DND-41 (cell line): ENCODE data around the gene SLC9A7.

ENCODE experiments used
- ATAC-seq: fragments of 200-7000 bp; cut with Tn5 transposase; 3 replicates; pipeline ENCODE4 v1.9.1; 2021; ENCODE audit warnings: low read depth; ENCODE audit not compliant: insufficient read depth
- DNase-seq: peaks from one replicate; pipeline ENCODE4 v3.0.0-alpha.2; 2020
- H2AFZ ChIP-seq: 2 replicates; pipeline ENCODE4 v1.6.0; 2012; ENCODE audit warnings: low read depth, low read length
- H3K27ac ChIP-seq: 2 replicates; pipeline ENCODE4 v1.5.1; 2012; ENCODE audit warnings: low read length, inconsistent platforms
- H3K27me3 ChIP-seq: fragments of 200-600 bp; sonication (generic); 2 replicates; pipeline ENCODE4 v1.6.0; 2012; ENCODE audit warnings: low read length, mild to moderate bottlenecking, inconsistent platforms; ENCODE audit not compliant: insufficient read depth, poor library complexity
- H3K36me3 ChIP-seq: 2 replicates; pipeline ENCODE4 v1.5.1; 2012; ENCODE audit warnings: low read length, inconsistent platforms; ENCODE audit not compliant: insufficient read depth
- H3K4me1 ChIP-seq: 2 replicates; pipeline ENCODE4 v1.5.1; 2012; ENCODE audit warnings: mild to moderate bottlenecking, low read length; ENCODE audit not compliant: insufficient read depth
- H3K4me2 ChIP-seq: 2 replicates; pipeline ENCODE4 v1.6.0; 2012; ENCODE audit warnings: mild to moderate bottlenecking, moderate library complexity, low read length, inconsistent platforms; ENCODE audit not compliant: insufficient read depth
- H3K4me3 ChIP-seq, 2 experiments: fragments of 200-600 bp in 1 of 2; shearing (Covaris generic) in 1 of 2; 2 replicates each; pipeline ENCODE4 v1.5.1; 2012 to 2016; ENCODE audit warnings: inconsistent platforms in 2 of 2, low read length in 2 of 2, mild to moderate bottlenecking in 2 of 2, low read depth in 1 of 2, moderate library complexity in 1 of 2
- H3K79me2 ChIP-seq: 2 replicates; pipeline ENCODE4 v1.6.0; 2012; ENCODE audit warnings: low read length, inconsistent platforms; ENCODE audit not compliant: insufficient read depth
- H3K9ac ChIP-seq: 2 replicates; pipeline ENCODE4 v1.6.0; 2012; ENCODE audit warnings: low read depth, mild to moderate bottlenecking, inconsistent platforms, low read length, moderate library complexity
- H3K9me3 ChIP-seq: 2 replicates; pipeline ENCODE4 v1.5.1; 2012; ENCODE audit warnings: low read length, moderate library complexity, mild to moderate bottlenecking, inconsistent platforms; ENCODE audit not compliant: insufficient read depth, severe bottlenecking
- H4K20me1 ChIP-seq: 2 replicates; pipeline ENCODE4 v1.6.0; 2012; ENCODE audit warnings: low read length; ENCODE audit not compliant: insufficient read depth
- CTCF ChIP-seq: IDR thresholded peaks from 2 replicates; pipeline ENCODE4 v1.5.1; 2012; ENCODE audit warnings: borderline replicate concordance, low read length, moderate library complexity, mild to moderate bottlenecking; ENCODE audit not compliant: poor library complexity, severe bottlenecking; ENCODE audit errors: extremely low read depth
- EZH2 ChIP-seq: IDR thresholded peaks from 3 replicates; pipeline ENCODE4 v1.6.1; 2012; ENCODE audit warnings: borderline replicate concordance, low read depth, mild to moderate bottlenecking, moderate library complexity, low read length, inconsistent platforms; ENCODE audit not compliant: severe bottlenecking

The SLC9A7 gene

GRCh38 chrX:46750889-46751288, 8.0 kb downstream of the SLC9A7 start:
- ATAC-seq: no peak
- Histone ChIP-seq H3K27ac (no peak overlapping the region), H2AFZ (no peak overlapping the region), H3K27me3 (no peaks in the 10 kb centered on the region), H3K4me1 (no peaks in the 10 kb centered on the region), H3K9ac (no peak overlapping the region), H3K4me3 (no peak overlapping the region), H3K9me3 (no peaks in the 10 kb centered on the region), H3K4me2 (no peak overlapping the region), H3K36me3 (no peaks in the 10 kb centered on the region), H4K20me1 (no peaks in the 10 kb centered on the region), H3K79me2 (no peaks in the 10 kb centered on the region)
- DNase-seq: no peak
- no peak for TF ChIP-seq EZH2
- TF ChIP-seq CTCF: no peak

- no peaks in the 10 kb centered on the region for H3K79me2 ChIP-seq
- no peaks in the 10 kb centered on the region for H4K20me1 ChIP-seq
- ATAC-seq (no peak), DNase-seq (no peak)
- no peaks in the 10 kb centered on the region for H3K27me3 ChIP-seq
- H3K4me3 ChIP-seq: no peak overlapping the region
- no peaks in the 10 kb centered on the region for H3K4me1 ChIP-seq
- no peaks in the 10 kb centered on the region for H3K36me3 ChIP-seq
- H2AFZ ChIP-seq: no peak overlapping the region
- no peaks in the 10 kb centered on the region for H3K9me3 ChIP-seq
- H3K4me2 ChIP-seq: no peak overlapping the region
- no peak overlapping the region for H3K27ac ChIP-seq
- TF ChIP-seq EZH2: no peak
- TF ChIP-seq CTCF: no peak
- H3K9ac ChIP-seq: no peak overlapping the region
These were observed 14.9 kb downstream of the SLC9A7 start for GRCh38 chrX:46744009-46744408.

- Histone ChIP-seq H2AFZ (no peak overlapping the region), H3K27ac (no peak overlapping the region), H4K20me1 (no peaks in the 10 kb centered on the region), H3K4me3 (no peak overlapping the region), H3K27me3 (no peaks in the 10 kb centered on the region), H3K4me1 (no peaks in the 10 kb centered on the region), H3K36me3 (no peaks in the 10 kb centered on the region), H3K9ac (no peak overlapping the region), H3K9me3 (no peaks in the 10 kb centered on the region), H3K79me2 (no peaks in the 10 kb centered on the region), H3K4me2 (no peak overlapping the region)
- ATAC-seq: no peak
- DNase-seq: no peak
- TF ChIP-seq EZH2 (no peak), CTCF (no peak)
These were observed 15.9 kb downstream of the SLC9A7 start for GRCh38 chrX:46743046-46743445.

- Histone ChIP-seq H3K27ac (no peak overlapping the region), H4K20me1 (no peaks in the 10 kb centered on the region), H3K4me2 (no peak overlapping the region), H3K9ac (no peak overlapping the region), H3K4me1 (no peaks in the 10 kb centered on the region), H3K79me2 (no peaks in the 10 kb centered on the region), H3K36me3 (no peaks in the 10 kb centered on the region), H2AFZ (no peak overlapping the region), H3K4me3 (no peak overlapping the region), H3K27me3 (no peaks in the 10 kb centered on the region), H3K9me3 (no peaks in the 10 kb centered on the region)
- DNase-seq: no peak
- no peak for ATAC-seq
- TF ChIP-seq EZH2: no peak
- no peak for TF ChIP-seq CTCF
These were observed 19.2 kb downstream of the SLC9A7 start for GRCh38 chrX:46739736-46740135.
